Activated T-cell treated with anti-CD3 and anti-CD28 coated beads for 48 hours (primary cell): Measurements from ENCODE around the gene MYH3.

Experiments used
- DNase-seq: peaks from one replicate; pipeline ENCODE4 v3.0.0-alpha.2; 2020; ENCODE audit warnings: low read depth

Gene MYH3

DNA sequence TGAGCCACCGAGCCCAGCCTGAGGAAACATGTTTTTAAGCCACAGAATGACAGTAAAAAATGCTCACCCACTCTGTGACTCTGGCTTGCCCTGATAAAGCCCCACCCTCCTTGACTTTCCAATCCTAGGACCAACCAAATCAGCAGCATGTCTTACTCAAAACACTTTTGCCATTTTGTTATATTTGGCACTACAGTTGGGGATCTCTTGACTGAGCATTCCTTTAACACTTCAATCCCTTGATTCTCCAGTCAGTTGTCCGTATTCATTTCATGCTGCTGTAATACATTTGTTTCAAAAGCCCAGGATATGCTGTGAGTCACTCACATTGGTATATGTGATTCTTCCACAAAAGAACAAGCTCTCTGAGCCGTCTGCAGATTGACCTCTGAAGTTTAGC, 8.2 kb downstream of the MYH3 start:
- DNase-seq: no peak

DNA sequence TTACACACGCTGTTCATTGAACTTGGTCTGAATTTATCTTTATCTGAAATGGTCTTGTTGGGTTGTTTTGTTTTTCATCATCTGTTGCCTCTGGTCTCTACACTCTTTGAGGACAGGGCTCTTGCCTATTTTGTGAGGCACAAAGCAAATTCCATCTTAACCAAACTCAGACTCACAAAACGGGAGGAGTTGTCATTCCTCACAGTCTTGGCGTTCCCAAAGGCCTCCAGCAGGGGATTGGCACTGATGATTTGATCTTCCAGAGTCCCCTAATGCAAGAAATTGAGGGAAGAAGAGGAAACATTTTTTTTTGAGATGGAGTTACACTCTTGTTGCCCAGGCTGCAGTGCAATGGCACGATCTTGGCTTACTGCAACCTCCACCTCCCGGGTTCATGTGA, 8.7 kb downstream of the MYH3 start:
- no peak for DNase-seq

DNA sequence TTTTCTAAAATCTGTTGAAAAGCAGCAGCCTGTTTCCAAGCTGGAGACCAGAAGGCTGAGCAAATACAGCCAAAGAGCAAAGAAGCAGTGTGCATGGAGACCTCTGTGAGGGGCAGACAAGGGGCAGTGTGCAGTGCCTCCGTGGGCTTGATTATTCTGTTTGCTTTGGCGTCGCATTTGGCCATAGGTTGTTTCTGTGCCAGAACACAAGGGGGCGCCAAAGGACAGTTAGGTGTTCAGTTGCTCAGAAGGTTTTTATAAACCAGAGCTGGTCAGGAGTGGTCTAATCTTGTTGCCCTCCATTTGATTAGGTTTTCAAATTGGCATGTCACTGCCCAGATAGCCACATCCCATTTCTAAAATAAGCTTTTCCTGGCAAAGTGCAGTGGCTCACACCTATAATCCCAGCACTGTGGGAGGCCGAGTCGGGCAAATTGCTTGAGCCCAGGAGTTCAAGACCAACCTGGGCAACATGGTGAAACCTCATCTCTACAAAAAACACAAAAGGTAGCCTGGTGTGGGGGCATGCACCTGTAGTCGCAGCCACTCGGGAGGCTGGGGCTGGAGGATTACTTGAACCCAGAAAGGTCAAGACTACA, 10.6 kb downstream of the MYH3 start:
- DNase-seq: peak; percentile 60

DNA sequence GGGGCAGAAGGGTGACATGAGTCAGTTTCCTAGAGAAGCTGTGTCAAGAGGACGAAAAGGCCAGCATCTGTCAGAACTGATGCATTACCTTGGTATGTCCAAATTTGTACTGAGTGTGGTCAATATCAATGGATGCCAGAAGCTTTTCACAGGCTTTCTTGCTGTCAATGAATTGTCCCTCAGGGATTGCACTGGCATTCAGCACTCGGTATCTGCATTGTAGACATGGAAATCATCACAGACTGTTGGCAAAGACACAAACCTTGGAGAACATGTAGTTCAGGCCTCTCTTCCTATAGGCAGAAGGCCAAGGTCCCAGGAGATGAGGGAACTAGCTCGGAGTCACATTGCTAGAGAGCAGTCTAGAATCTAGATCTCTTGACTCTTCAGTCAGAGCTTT, 16.6 kb downstream of the MYH3 start:
- DNase-seq: no peak

DNA sequence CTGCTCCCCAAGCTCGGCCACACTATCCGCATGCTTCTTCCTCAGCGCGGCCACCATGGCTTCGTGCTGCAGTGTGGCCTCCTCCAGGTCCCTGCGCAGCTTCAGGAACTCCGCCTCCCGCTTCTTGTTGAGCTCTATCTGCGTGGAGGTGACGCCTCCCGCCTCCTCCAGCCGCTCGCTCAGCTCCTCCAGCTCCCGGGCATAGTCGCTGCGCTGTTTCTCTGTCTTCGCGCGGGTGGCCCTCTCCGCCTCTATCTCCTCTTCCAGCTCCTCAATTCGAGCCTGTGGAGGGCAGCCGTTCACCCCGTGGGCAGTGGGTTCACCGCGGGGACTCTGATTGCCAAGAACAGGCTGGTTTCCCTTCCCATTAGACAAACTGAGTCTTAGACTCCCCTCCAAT, 19.0 kb downstream of the MYH3 start:
- no peak for DNase-seq

DNA sequence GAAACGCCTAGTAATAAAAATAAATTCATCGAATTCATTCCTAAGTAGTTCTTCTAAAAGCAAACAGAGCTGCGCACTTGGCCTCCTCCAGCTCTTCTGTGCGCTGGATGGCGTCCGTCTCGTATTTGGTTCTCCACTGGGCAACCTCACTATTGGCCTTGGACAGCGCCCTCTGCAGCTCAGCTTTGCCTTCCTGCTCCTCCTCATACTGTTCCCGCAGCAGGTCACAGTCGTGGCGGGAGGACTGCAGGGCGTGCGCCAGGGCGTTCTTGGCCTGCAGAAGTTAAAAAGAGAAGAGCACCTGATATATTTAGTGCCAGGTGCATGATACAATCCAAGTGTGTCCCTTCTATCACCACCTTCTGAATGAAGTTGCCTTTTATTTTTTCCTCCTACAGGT, 21.8 kb downstream of the MYH3 start:
- no peak for DNase-seq

DNA sequence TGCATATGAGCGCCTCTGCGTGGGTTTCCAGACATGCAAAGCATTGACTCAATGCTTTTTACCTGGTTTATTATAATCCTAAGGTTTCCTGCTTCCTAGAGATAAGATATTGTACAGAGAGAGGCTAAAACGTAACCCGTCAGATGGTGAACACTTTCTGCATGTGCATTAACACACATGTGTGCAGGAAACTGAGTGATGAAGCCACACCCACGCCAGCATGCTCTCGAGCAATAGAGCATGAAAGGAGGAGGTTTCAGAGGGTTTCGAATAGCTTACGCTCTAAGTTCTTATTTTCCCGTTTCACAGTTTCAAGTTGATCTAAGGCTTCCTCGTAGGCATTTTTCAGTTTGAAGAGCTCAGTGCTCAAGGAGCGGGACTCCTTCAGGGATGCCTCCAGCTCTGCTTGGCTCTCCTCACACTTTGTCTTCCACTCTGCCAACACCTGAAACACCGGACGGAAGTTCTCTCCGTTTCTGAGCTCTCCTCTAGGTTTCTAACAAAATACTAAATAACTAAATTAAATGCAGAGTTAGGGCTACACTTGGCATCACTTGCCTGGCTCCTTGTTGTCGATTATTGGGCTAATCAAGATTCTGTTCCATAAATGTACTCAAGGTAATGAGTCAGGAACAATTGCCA, 23.2 kb downstream of the MYH3 start:
- DNase-seq: no peak

DNA sequence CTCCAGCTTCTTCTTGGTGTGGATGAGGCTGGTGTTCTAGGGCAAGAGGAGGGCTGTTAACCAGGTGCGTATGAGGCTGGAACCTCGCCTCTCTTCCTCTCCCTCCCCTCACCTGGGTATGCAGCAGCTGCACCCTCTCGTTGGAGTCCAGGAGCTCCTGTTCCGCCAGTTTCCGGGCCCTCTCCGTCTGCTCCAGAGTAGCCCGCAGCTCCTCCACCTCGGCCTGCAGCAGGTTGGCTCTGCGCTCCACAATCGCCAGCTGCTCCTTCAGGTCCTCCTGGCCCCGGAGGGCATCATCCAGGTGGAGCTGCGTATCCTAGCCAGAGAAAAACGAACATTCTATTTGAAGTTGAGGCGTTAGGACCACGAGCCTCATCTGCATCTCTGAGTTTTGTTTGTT, 25.4 kb downstream of the MYH3 start:
- DNase-seq: no peak

DNA sequence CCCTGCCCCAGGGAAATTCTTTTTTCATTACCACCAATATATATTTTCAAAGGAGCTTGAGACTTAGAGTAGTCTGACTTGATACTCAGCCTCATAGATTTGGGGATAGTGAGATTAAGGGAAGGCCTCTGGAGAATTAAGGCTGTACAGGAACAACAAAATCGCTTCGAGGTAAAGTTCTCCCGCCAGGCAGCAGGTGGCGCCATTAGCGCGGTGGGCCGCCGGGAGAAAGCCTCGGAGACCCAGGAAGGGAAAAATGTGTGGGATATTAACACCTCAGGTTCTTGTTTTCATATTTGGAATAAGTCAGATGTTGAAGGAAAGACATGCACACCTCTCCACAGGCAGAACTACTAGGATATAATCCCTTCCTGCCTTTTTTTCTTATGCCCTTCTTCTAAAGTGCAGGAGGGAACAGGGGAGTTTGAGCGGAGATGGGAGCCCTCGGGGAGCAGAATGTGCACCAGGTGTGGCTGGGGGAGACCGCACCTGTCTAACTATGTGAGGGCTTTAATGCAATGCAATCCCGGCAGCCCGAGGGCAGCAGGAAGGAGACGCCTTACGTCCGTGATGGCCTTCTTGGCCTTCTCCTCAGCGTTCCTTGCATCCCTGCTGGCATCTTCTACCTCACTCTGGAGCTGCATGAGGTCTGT, 25.9 kb downstream of the MYH3 start:
- DNase-seq: peak; percentile 17

DNA sequence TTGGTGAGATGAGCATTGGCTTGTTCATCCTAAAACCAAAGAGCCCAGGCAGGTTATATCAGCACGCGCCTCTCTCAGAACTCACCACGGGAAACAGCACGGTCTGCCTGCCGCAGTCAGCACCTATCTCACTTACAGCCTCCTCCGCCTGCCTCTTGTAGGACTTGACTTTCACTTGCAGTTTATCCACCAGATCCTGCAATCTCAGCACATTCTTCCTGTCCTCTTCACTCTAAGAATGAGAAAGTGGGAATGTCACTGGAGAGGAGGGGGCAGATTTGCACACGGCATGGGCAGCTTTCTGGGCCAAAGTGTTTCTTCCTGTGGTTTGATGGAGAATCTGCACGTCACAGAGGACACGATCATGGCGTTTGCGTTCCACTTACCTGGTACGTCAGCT, 27.4 kb downstream of the MYH3 start:
- no peak for DNase-seq

DNA sequence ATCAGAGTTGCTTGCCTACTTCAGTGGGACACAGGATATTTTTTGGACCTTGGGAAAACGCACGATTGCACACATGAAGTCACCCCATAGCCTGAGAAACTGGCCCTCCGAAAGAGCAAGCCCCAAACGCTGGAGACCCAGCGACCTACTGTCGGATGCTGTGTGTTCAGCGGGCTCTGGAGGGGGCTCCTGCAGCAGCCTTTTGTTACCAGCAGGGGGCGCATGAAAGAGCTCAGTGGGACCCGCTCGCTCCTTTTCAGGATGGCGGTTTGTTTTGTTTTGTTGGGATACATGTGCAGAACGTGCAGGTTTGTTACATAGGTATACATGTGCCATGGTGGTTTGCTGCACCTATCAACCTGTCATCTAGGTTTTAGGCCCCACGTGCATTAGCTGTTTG, 28.4 kb downstream of the MYH3 start:
- no peak for DNase-seq

DNA sequence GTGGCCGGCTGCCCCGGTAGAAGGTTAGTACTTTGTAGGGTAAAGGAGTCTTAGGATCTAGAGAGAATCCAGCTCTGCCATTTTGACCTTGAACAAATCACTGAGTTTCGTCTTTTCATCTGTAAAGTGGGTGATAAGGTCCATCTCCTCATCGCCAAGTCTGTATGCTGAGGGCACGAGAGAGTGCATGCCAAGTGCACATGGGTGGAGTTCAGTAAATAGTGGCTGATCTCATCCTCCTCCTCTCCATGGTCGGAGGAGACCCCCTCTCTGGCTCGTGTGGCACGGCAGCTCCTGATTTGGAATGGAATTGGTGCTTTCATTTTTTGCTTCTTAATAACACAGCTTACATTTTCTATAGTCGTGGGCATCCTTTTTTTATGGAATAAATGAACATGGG, 30.7 kb downstream of the MYH3 start:
- DNase-seq: no peak

DNA sequence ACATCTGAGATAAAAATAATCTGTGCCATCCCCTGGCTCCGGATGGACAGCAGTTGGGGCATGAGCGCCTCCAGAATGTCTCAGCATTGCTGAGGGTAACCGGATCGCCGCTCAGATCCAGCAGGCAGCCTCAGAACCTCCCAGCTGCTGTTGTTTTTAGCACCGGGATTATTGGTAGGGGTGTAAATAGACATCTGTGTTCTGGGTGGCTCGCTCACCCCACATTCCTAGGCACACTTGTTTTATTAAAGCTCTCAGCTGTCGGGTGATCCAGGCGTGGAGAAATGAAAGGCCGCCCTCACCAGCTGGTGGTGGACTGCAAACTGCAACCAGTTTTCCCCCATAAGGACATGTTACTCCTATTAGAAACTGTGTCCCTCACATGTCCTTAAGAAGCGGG, 32.1 kb downstream of the MYH3 start:
- DNase-seq: no peak

DNA sequence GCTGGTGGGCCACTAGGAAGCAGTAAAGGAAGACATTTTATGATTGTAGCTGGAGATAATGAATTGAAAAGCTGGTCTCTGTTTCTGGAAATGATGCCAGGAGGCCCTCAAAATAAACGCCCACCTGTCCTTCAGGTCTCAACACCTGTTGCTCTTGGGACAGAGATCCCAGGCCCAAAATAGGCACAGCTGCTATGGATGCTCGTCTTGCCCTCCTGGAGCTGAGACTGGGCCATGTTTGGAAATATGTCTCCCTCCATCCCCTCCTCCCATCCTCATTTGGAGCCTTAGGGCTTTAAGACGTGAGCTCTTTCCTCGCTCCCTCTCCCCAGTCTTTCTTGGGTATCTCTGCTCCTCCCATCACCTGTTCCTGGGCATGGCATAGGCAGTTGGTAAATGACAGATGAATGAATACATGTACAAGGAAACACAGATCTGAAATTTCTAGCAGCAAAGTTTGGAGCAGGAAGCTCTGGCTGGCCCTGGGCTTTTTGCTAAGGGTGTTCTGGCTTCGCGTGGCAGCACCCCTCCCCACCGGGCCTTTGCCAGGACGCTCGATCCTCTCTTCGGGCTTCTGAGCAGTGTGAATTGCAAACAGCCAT, 33.3 kb downstream of the MYH3 start:
- DNase-seq: no peak

DNA sequence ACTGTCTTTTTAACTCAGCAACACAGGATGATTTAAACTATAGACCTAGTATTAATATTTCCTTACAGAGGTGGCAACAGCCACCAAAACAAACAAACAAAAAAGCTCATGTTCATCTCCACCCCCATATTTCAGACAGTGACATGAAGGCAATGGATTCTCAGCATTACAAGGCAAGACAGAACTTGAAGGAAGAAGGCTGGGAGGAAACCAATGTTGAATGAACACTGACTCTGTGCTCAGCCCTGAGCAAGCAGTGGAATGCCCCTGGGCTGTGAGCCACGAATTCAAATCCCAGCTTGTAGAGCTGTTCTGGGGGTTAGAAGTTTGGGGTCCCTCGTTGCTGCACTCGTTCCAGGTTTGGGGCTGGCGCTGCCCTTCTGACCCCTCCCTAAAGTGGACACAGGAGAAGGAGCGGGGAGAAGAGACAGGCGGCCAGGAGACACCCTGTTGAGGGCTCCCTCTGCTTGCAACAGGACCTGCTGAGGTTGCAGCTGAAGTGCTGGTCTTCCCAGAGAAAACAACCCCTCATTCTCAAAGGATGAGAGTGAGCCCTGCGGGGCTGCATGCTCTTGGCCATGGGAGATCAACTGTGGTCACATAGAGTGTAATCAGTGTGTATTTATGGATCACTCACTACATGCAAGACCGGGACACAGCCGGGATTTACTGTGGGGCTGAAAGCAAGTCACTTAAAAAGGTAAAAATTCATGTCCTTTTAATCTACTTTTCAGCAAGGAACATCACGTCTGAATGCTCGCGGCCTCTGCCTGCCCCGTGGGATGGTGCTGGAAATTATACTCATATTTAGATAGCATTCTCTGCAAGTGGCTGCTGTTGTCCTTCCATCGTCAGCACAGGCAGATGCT, 34.3 kb downstream of the MYH3 start:
- DNase-seq: no peak

DNA sequence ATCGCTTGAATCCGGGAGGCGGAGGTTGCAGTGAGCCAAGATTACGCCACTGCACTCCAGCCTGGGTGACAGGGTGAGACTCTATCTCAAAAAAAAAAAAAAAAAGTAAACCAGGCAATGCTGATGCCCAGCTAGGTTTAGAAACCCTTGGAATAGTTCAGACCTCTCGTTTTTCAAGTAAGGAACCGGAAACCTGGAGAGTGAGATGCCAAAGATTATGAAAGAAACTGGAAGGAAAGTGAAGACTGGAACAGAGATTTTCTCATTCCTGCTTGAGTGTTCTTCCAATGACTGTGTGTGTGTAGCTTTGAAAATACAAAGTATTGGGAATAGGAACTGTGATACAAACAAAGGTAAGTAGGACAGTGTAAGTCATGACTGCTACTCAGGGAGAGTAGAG, 35.7 kb downstream of the MYH3 start:
- no peak for DNase-seq

DNA sequence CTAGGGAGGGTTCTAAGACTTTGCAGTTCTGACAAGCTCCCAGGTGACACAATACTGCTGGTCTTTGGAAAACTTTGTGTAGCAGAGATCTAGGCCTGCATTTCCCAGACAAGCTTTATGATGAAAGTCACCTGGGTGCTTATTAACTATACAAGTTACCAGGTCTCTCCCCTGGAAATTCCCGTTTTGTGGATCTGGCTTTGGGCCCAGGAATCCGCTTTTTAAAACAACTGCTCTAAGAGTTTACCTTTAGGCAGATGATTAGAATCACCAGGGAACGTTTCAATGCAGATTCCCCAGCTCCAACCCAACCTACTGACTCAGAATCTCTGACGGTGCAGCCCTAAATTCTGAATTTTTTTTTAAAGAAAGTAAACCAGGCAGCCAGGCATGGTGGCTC, 36.3 kb downstream of the MYH3 start:
- no peak for DNase-seq

DNA sequence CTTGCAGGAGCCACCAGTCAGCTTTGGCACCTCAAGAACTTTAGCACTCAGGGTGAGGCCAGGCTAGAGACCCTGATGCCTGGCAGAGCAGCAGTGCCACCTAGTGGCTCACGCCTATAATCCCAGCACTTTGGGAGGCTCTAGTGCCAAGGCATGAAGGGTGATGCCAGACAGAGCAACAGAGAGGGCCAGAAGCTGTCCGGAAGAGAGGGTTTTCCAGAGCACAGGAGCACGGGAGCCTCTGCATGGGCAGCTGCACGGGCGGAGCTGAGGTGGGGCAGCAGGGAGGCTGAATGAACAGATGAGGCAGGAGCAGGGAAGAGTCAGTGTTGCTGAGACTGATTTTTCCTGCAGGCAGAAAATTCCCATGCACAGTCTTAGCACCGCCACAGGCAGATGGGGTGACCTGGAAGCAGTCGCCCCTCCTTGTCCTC, 38.9 kb downstream of the MYH3 start:
- DNase-seq: peak; percentile 49

DNA sequence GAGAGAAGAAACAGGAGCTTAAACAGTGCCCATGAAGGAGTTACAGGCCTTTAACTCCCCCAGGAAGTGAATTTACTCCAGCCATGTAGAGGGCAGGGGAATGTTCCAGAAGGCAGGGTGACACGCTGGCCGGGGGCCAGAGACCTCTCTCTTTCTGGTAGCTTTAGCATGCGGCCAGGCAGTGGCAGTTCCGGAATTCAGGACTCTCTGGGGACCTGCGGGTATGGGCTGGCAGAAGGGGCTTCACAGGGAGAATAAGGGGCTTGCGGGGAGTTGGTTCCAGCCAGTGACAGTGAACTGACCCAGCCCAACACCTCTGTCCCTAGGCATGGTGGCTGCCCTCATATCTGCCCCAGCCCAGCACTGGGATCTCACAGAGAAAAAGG, 40.0 kb downstream of the MYH3 start:
- no peak for DNase-seq

DNA sequence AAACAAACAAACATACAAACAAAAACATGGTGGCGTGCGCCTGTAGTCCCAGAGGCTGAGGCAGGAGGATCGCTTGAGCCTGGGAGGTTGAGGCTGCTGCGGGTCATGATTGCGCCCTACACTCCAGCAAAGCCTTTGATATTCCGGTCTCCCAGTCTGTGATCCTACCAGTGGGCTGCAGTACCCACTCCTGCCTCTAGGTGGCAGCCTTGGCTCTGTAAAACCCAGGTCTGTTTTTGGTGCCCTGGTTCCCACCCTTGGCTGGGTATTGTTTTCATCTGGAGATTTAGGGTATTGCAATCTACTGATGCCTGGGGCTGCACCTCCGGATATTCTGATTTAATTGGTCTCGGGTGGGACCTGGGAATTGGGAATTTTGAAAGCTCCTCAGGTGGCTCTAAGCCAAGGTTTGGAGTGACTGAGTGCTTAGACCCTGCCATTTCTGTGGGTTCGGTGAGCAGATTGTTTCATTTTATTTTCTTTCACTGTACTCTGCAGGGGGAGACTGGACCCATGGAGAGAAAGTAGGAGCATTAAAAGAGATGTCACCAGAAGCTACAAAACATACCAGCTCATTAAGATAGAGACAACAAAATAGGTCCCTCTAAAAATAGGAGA, 40.5 kb downstream of the MYH3 start:
- DNase-seq: peak; percentile 66

DNA sequence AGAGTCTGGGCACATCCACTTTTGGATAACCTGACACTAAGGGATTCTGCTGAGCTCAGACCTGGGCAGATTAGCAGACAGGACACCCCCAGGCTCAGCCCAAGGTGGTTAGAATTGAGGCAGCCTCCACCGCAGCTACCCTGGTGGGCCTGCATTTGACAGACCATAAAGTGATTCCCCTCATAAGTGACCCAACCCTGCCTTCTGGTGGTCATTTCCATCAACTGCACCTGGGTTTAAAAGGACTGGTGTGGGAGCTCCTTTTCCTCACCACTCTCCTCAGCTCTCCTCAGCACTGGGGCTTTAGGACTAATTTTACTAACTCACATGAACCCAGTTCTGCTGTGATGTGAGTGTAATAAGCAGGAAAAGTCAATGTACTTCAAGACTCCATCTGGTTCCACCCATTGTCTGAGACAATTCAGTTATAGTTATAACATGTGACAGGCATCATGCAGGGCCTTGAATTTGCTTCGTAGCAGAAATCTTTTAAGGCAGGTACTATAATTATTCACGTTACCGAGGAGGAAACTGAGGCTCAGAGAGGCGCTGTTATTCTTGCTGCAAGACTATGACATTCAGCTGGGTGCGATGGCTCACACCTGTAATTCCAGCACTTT, 42.5 kb downstream of the MYH3 start:
- peak; percentile 6 for DNase-seq
